Thyroid gland (tissue), 4 donors: ENCODE results near the gene SERP1. TPM values are rescaled to one million over a fixed set of nuclear protein-coding genes. Genes with fewer than 3 reads are reported as not detected.

Source experiments
- DNase-seq, 2 donors: peaks; one replicate each; pipeline ENCODE4 v3.0.0-alpha.2; 2019
- H3K27ac ChIP-seq, 3 donors: fragments of 200-600 bp; sonication (generic); 1 replicate in 2 of 3; 2 replicates in 1 of 3; pipeline ENCODE4 v1.5.1; 2016 to 2019; ENCODE audit warnings: mild to moderate bottlenecking in 1 of 3, moderate library complexity in 1 of 3
- H3K27me3 ChIP-seq: fragments of 200-600 bp; sonication (generic); one replicate; pipeline ENCODE4 v1.5.1; 2019
- H3K36me3 ChIP-seq, 2 donors: fragments of 200-600 bp; sonication (generic); one replicate each; pipeline ENCODE4 v1.5.1; 2016 to 2019
- H3K4me1 ChIP-seq, 2 donors: fragments of 200-600 bp; sonication (generic); one replicate each; pipeline ENCODE4 v1.5.1; 2017 to 2019
- H3K4me3 ChIP-seq, 3 donors: fragments of 200-600 bp; sonication (generic); replicated peaks in 1 of 3; 1 replicate in 2 of 3; 2 replicates in 1 of 3; pipeline ENCODE4 v1.5.1; 2016; ENCODE audit warnings: mild to moderate bottlenecking in 1 of 3
- H3K9me3 ChIP-seq: fragments of 200-600 bp; sonication (generic); one replicate; pipeline ENCODE4 v1.5.1; 2017
- POLR2A ChIP-seq, 2 donors: fragments of 450-650 bp; IDR thresholded peaks; one replicate each; pipeline ENCODE4 v1.6.1; 2017; ENCODE audit warnings: antibody characterized with exemption in 2 of 2, mild to moderate bottlenecking in 2 of 2, moderate library complexity in 1 of 2
- WGBS, 2 donors: methylation state at CpG; one replicate each; pipeline ENCODE4 v1.1.5; 2017; 5-methylcytosine and 5-hydroxymethylcytosine counted together
- intact Hi-C: fragments of 100-400 bp; cut with DNase I; formaldehyde crosslinking; loops from one replicate; pipeline ENCODE4 v1.15.1; 2023
- total RNA-seq, 4 donors: library from RNA; depleted of rRNA; stranded (reverse); fragments of >200 nt; gene quantifications; one replicate each; pipeline ENCODE4 v1.2.3, GENCODE V29; 2016
- TF ChIP-seq, protein P1 (sequence below), 6 experiments: fragments of 200-600 bp in 3 of 6; fragments of 450-650 bp in 3 of 6; sonication (generic) in 3 of 6; IDR thresholded peaks; one replicate each; pipeline ENCODE4 v1.5.1; 2016 to 2019; ENCODE audit warnings: antibody characterized with exemption in 6 of 6, mild to moderate bottlenecking in 2 of 6, inconsistent platforms in 1 of 6, moderate library complexity in 1 of 6

SERP1 gene
- total RNA-seq, 4 donors from 2014 or later, result 146 to 355 (median 270) TPM

DNA sequence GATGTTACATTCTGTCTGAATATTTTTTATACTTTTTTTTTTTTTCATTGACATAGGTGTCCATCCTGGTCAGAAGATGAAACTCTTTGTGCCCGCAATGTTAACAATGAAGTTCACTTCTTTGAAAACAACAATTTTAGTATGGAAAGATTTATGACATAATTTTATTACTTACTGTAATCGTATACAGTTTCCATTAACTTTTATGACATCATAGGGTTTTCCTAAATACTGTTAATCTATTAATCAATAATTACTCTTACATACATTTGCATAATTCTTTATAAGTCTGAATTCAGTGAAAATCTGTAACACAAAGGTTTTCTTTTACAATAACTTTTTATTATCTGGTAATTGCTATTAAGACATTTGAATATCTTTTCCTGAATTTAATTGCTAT is 17.9 kb upstream of the SERP1 start:
- no peak overlapping the region for H3K27ac ChIP-seq
- no peaks in the 10 kb centered on the region for H3K9me3 ChIP-seq
- TF ChIP-seq, protein P1, sequence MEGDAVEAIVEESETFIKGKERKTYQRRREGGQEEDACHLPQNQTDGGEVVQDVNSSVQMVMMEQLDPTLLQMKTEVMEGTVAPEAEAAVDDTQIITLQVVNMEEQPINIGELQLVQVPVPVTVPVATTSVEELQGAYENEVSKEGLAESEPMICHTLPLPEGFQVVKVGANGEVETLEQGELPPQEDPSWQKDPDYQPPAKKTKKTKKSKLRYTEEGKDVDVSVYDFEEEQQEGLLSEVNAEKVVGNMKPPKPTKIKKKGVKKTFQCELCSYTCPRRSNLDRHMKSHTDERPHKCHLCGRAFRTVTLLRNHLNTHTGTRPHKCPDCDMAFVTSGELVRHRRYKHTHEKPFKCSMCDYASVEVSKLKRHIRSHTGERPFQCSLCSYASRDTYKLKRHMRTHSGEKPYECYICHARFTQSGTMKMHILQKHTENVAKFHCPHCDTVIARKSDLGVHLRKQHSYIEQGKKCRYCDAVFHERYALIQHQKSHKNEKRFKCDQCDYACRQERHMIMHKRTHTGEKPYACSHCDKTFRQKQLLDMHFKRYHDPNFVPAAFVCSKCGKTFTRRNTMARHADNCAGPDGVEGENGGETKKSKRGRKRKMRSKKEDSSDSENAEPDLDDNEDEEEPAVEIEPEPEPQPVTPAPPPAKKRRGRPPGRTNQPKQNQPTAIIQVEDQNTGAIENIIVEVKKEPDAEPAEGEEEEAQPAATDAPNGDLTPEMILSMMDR (IDR thresholded peaks at IDR 0.05), result no peak
- no peak for TF ChIP-seq POLR2A (IDR thresholded peaks at IDR 0.05)
- peaks cover 19 to 20% of the 10 kb centered on the region in 2 donors for H3K36me3 ChIP-seq
- intact Hi-C loops, result no loop called here
- WGBS, 2 donors, result 78% methylated on average over 2 of the region's 2 CpGs
- H3K27me3 ChIP-seq, result no peaks in the 10 kb centered on the region
- no peak for DNase-seq
- no peaks in the 10 kb centered on the region for H3K4me1 ChIP-seq
- no peak overlapping the region for H3K4me3 ChIP-seq

DNA sequence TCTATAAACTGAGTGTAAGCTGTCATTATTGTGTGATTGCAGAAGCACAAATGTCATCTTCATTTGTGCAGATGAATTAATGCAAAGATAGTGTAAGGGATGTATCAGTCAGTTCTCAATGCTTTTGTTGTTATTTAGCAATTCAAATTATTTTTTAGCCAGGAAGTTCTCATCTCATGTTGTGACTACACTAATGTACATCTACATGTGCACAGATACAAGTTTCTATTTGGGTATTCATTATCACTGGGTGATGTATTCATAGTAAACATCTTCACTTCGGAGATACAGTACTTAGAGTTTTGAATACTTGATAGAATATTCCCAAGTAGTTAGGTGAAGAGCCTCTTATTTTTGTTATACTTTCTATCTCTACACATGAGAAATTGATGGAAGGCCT is 11.4 kb upstream of the SERP1 start:
- H3K4me3 ChIP-seq, result no peak overlapping the region
- TF ChIP-seq POLR2A (IDR thresholded peaks at IDR 0.05), result no peak
- TF ChIP-seq, protein P1 (IDR thresholded peaks at IDR 0.05), result no peak
- no peaks in the 10 kb centered on the region for H3K9me3 ChIP-seq
- H3K4me1 ChIP-seq, result no peaks in the 10 kb centered on the region
- no peaks in the 10 kb centered on the region for H3K27me3 ChIP-seq
- peaks cover 3 to 13% of the 10 kb centered on the region in 2 donors for H3K36me3 ChIP-seq
- no peak for DNase-seq
- intact Hi-C loops, result no loop called here
- no peak overlapping the region for H3K27ac ChIP-seq
- 71 to 74% methylated on average over 1 of the region's 1 CpG for WGBS, 2 donors

DNA sequence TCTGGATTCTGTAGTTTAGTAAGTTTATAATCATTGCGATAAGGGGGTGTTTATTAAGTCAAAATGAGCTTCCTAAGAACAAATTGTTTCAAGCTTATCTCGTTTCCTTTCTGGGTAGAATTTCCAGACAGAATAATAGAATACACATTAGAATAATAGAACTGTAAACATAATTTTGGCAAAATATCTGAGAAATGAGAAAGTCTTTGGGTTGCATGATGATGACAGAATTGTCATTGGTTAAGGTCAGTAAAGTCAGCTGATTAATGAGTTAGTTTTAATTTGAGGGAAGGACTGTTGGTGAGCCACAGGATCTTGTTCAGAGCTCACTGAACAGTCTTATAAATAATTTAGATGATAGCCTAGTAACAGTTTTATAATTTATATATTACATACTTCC is 10.5 kb upstream of the SERP1 start:
- intact Hi-C loops, result no loop called here
- H3K4me1 ChIP-seq, result no peaks in the 10 kb centered on the region
- TF ChIP-seq, protein P1 (IDR thresholded peaks at IDR 0.05), result no peak
- no peak for TF ChIP-seq POLR2A (IDR thresholded peaks at IDR 0.05)
- no peak overlapping the region for H3K27ac ChIP-seq
- H3K9me3 ChIP-seq, result no peaks in the 10 kb centered on the region
- 76 to 78% methylated on average over 2 of the region's 2 CpGs for WGBS, 2 donors
- H3K4me3 ChIP-seq, result no peak overlapping the region
- H3K27me3 ChIP-seq, result no peaks in the 10 kb centered on the region
- H3K36me3 ChIP-seq, result peaks cover 3 to 16% of the 10 kb centered on the region in 2 donors
- no peak for DNase-seq

DNA sequence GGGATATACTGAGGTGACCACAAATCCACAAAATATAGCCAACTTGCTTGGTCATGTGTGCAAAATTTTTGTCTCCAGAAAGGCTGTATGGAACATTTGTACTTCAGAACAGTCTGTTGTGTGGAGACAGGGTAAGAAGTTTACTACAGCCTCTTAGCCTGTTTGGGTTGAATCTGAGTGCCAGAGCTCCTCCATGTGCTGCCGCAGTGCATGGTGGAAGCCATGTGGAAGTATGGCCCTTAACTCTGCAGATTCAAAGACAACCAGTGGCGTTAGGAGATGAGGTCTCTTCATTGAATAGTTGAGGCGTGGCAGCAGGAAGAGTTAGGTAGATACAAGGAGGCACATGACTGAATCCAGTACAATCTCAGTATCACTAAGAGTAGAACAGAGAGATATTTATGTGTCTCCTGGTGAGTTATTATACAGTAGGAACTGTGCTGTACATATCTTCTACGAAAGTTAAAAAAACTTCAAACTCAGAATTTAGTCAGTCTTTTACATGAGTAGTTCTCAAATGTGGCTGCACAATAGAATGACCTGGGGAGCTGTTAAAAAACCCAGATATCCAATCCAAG is 9.7 kb upstream of the SERP1 start:
- no peak for DNase-seq
- no peak overlapping the region for H3K4me3 ChIP-seq
- peaks cover 3 to 16% of the 10 kb centered on the region in 2 donors for H3K36me3 ChIP-seq
- H3K4me1 ChIP-seq, result no peaks in the 10 kb centered on the region
- H3K27ac ChIP-seq, result no peak overlapping the region
- H3K9me3 ChIP-seq, result no peaks in the 10 kb centered on the region
- H3K27me3 ChIP-seq, result no peaks in the 10 kb centered on the region
- TF ChIP-seq, protein P1 (IDR thresholded peaks at IDR 0.05), result no peak
- no peak for TF ChIP-seq POLR2A (IDR thresholded peaks at IDR 0.05)
- intact Hi-C loops, result no loop called here
- 93 to 98% methylated on average over 4 of the region's 4 CpGs for WGBS, 2 donors

DNA sequence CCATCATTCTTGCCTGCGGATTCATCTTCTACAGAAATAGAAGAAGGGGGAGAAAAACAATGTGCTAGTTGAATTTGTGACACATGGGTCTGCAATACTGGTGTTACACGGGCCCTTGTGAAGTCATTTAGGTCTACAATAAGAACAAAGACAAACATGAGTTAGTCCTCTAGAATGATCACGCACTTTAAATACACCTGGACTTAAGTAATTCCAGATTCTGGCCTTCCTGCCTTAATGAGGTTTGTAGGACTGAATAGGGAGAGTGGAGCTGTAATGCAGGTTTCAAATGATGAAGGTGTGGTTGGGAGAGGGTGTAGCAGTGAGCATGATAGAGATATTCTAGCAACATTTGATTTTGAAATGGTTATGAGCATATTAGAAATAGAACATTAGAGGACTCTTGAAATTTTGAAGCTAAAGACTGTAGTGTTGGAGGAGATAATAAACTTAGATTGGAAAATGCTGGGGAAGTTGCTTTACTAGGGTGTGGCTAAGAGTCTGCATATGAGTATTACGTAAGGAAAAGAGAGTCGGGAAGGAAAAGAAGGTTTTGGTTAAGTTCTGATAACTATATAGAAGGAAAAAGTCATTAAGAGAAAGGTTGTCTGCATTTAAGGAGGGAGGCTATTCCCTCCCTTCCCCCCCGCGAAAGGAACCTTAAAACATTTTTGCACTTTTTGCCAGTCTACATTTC is 897 bp upstream of the SERP1 start:
- DNase-seq, result no peak
- Histone ChIP-seq H3K27ac (peak overlapping the region; percentile 77 to 97 (median 85)), H3K4me3 (peak overlapping the region; percentile 54 to 76 (median 63)), H3K4me1 (peaks cover 18 to 22% of the 10 kb centered on the region in 2 donors), H3K36me3 (peaks cover 0 to 7% of the 10 kb centered on the region in 2 donors), H3K27me3 (no peaks in the 10 kb centered on the region), H3K9me3 (no peaks in the 10 kb centered on the region)
- TF ChIP-seq POLR2A (IDR thresholded peaks at IDR 0.05), result no peak
- TF ChIP-seq, protein P1 (IDR thresholded peaks at IDR 0.05), result no peak
- intact Hi-C loops, result loop anchor here (5.0 to 10.0 kb wide), 2 partner anchors 55 to 218 kb away; partner anchors contain the start of genes SELENOT and SIAH2
- WGBS, 2 donors, result 19 to 25% methylated on average over 7 of the region's 7 CpGs
